A549 treated with GW870086 at 1 μM for 4 hours (cell line): ENCODE measurements around the gene CHCHD3. TPM values are rescaled to one million over a fixed set of nuclear protein-coding genes. Genes with fewer than 3 reads are reported as not detected.

ENCODE experiments used
- total RNA-seq: library from RNA; stranded (reverse); fragments of 200-300 nt; extraction: Qiagen RNA extraction; gene quantifications from 5 replicates; pipeline ENCODE4 v1.2.3, GENCODE V29; 2022; ENCODE audit warnings: low read depth

CHCHD3 gene
- total RNA-seq: 74.2 to 85.0 TPM (median 76.2 TPM) in 5 replicates

GRCh38 chr7:133081599-133082389 is at the start of gene CHCHD3:
Gene CHCHD3 (minus strand): TSS chr7:133082090. CDS start chr7:133081937, 153 bp downstream.

Other genes with a start within 250 kb of the CHCHD3 start
- gene EXOC4, start 171.0 kb upstream of the CHCHD3 start, total RNA-seq: 17.7 to 21.2 TPM (median 20.3 TPM) in 5 replicates